HG03520 (cell line): ENCODE results near the gene TRAPPC12.
A peak's percentile ranks its signal among the peaks of the same experiment; 100 is the strongest.
"Not testable (repeated sequence)": the region's sequence is repeated elsewhere in the genome, so short reads cannot be mapped to it uniquely, and the experiment has no call there.

Experiments used
- ATAC-seq: cut with Tn5 transposase; IDR thresholded peaks from one replicate; pipeline ENCODE4 v1.9.1; 2021; ENCODE audit warnings: mild to moderate bottlenecking, moderate library complexity; ENCODE audit not compliant: unreplicated experiment

TRAPPC12 gene

GRCh38 chr2:3379647-3380534, at the start of gene TRAPPC12:
Gene TRAPPC12 (plus strand): TSS chr2:3379694. CDS start chr2:3387624, 7,930 bp downstream.
- peak; percentile 69 for ATAC-seq

- no peak for ATAC-seq
Observed at GRCh38 chr2:3332133-3332532, 47.4 kb upstream of the TRAPPC12 start.

- no peak for ATAC-seq
Observed at GRCh38 chr2:3334392-3335345, 44.8 kb upstream of the TRAPPC12 start.

- no peak for ATAC-seq
Observed at GRCh38 chr2:3336844-3337243, 42.6 kb upstream of the TRAPPC12 start.

GRCh38 chr2:3338340-3338739, 41.2 kb upstream of the TRAPPC12 start:
- ATAC-seq = no peak

- ATAC-seq = no peak
Observed at GRCh38 chr2:3340144-3340543, 39.4 kb upstream of the TRAPPC12 start.

- no peak for ATAC-seq
Observed at GRCh38 chr2:3341336-3341735, 38.2 kb upstream of the TRAPPC12 start.

GRCh38 chr2:3342324-3342723, 37.2 kb upstream of the TRAPPC12 start:
- ATAC-seq = no peak

GRCh38 chr2:3343012-3343411, 36.5 kb upstream of the TRAPPC12 start:
- no peak for ATAC-seq

GRCh38 chr2:3344897-3345296, 34.6 kb upstream of the TRAPPC12 start:
- no peak for ATAC-seq

GRCh38 chr2:3345621-3346020, 33.9 kb upstream of the TRAPPC12 start:
- no peak for ATAC-seq

- no peak for ATAC-seq
Observed at GRCh38 chr2:3348767-3349166, 30.7 kb upstream of the TRAPPC12 start.

GRCh38 chr2:3349211-3349693, 30.2 kb upstream of the TRAPPC12 start:
- no peak for ATAC-seq

- ATAC-seq = no peak
Observed at GRCh38 chr2:3354986-3355385, 24.5 kb upstream of the TRAPPC12 start.

GRCh38 chr2:3355951-3356569, 23.4 kb upstream of the TRAPPC12 start:
- ATAC-seq = no peak

- no peak for ATAC-seq
Observed at GRCh38 chr2:3356799-3357198, 22.7 kb upstream of the TRAPPC12 start.

GRCh38 chr2:3357446-3357845, 22.0 kb upstream of the TRAPPC12 start:
- not testable (repeated sequence) for ATAC-seq

- no peak for ATAC-seq
Observed at GRCh38 chr2:3357926-3358325, 21.6 kb upstream of the TRAPPC12 start.

- ATAC-seq = no peak
Observed at GRCh38 chr2:3361518-3362389, 17.7 kb upstream of the TRAPPC12 start.

GRCh38 chr2:3365219-3365618, 14.3 kb upstream of the TRAPPC12 start:
- ATAC-seq = no peak
